B cell (primary cell): ENCODE data around the gene JARID2. TPM values are rescaled to one million over a fixed set of nuclear protein-coding genes. Genes with fewer than 3 reads are reported as not detected.

ENCODE experiments used
- ATAC-seq: fragments of 200-7000 bp; cut with Tn5 transposase; one replicate; pipeline ENCODE4 v1.10.0; 2021; ENCODE audit warnings: low read depth, mild to moderate bottlenecking, moderate number of reproducible peaks, moderate library complexity
- CTCF ChIA-PET: fragments of 350-600 bp; sonication (Branson Sonifier 250); formaldehyde crosslinking; loops from one replicate; lab custom pipeline; 2021; ENCODE audit warnings: antibody characterized with exemption, inconsistent platforms; lab: Charles Lee
- POLR2A ChIA-PET: fragments of 350-600 bp; sonication (Branson Sonifier 250); formaldehyde crosslinking; loops from one replicate; lab custom pipeline; 2021; ENCODE audit warnings: antibody characterized with exemption; lab: Charles Lee
- DNase-seq: peaks from one replicate; pipeline ENCODE4 v3.0.0; 2013
- H2AFZ ChIP-seq: 2 replicates; pipeline ENCODE4 v1.6.1; 2012; ENCODE audit warnings: mild to moderate bottlenecking, low read depth, low read length; ENCODE audit not compliant: insufficient read depth, poor library complexity, severe bottlenecking
- H3K27ac ChIP-seq, 2 donors: 1 replicate in 1 of 2; 2 replicates in 1 of 2; pipeline ENCODE4 v1.5.1; 2012 to 2013; ENCODE audit warnings: low read length in 2 of 2, mild to moderate bottlenecking in 2 of 2, moderate library complexity in 1 of 2
- H3K27me3 ChIP-seq, 4 experiments: fragments of 200-600 bp in 1 of 4; sonication (generic) in 1 of 4; replicated peaks in 1 of 4; 1 replicate in 2 of 4; 2 replicates in 2 of 4; pipeline versions ENCODE4 v1.6.1 to v1.7.0; 2013 to 2016; ENCODE audit warnings: low read length in 3 of 4, mild to moderate bottlenecking in 2 of 4, mixed read lengths in 1 of 4, moderate library complexity in 1 of 4; ENCODE audit not compliant: insufficient read depth in 4 of 4, control insufficient read depth in 3 of 4; ENCODE audit errors: control extremely low read depth in 1 of 4
- H3K36me3 ChIP-seq, 2 experiments: replicated peaks in 1 of 2; 1 replicate in 1 of 2; 2 replicates in 1 of 2; pipeline versions ENCODE4 v1.6.1 to v1.7.1; 2013; ENCODE audit warnings: low read length in 1 of 2; ENCODE audit not compliant: insufficient read depth in 2 of 2, control insufficient read depth in 1 of 2; ENCODE audit errors: control extremely low read depth in 1 of 2, extremely low read depth in 1 of 2
- H3K4me1 ChIP-seq, 2 donors: fragments of 200-600 bp in 1 of 2; sonication (generic) in 1 of 2; 1 replicate in 1 of 2; 2 replicates in 1 of 2; pipeline versions ENCODE4 v1.5.1 to v1.6.1; 2013 to 2017; ENCODE audit warnings: low read length in 2 of 2; ENCODE audit not compliant: control insufficient read depth in 2 of 2, insufficient read depth in 2 of 2
- H3K4me2 ChIP-seq: replicated peaks from 2 replicates; pipeline ENCODE3; 2012; ENCODE audit warnings: mild to moderate bottlenecking, low read depth, low read length; ENCODE audit not compliant: poor library complexity, severe bottlenecking
- H3K4me3 ChIP-seq, 5 experiments: fragments of 200-600 bp in 1 of 5; sonication (generic) in 1 of 5; 1 replicate in 3 of 5; 2 replicates in 2 of 5; pipeline versions ENCODE4 v1.5.1 to v1.7.0; 2011 to 2016; ENCODE audit warnings: low read length in 4 of 5, mild to moderate bottlenecking in 4 of 5, low read depth in 2 of 5, control low read depth in 1 of 5, moderate library complexity in 1 of 5; ENCODE audit not compliant: insufficient read depth in 1 of 5; ENCODE audit errors: control extremely low read depth in 1 of 5, extremely low read depth in 1 of 5
- H3K79me2 ChIP-seq: fragments of 200-600 bp; sonication (generic); one replicate; pipeline ENCODE4 v1.6.0; 2016; ENCODE audit warnings: low read length; ENCODE audit not compliant: control insufficient read depth, insufficient read depth
- H3K9ac ChIP-seq: fragments of 200-600 bp; sonication (generic); 2 replicates; pipeline ENCODE4 v1.6.1; 2017; ENCODE audit warnings: mild to moderate bottlenecking, low read length, moderate library complexity
- H3K9me3 ChIP-seq, 3 donors: one replicate each; pipeline versions ENCODE4 v1.6.1 to v1.7.1; 2013; ENCODE audit warnings: low read length in 2 of 3; ENCODE audit not compliant: control insufficient read depth in 2 of 3, insufficient read depth in 1 of 3; ENCODE audit errors: control extremely low read depth in 1 of 3
- H4K20me1 ChIP-seq: 2 replicates; pipeline ENCODE4 v1.6.0; 2012; ENCODE audit warnings: mild to moderate bottlenecking, low read length; ENCODE audit not compliant: insufficient read depth, control insufficient read depth, poor library complexity, severe bottlenecking
- H3K27ac Mint-ChIP-seq: one replicate; pipeline ENCODE4 v1.8.0; 2021; ENCODE audit warnings: mixed read lengths
- H3K27me3 Mint-ChIP-seq: one replicate; pipeline ENCODE4 v1.8.0; 2021; ENCODE audit warnings: mixed read lengths
- H3K4me1 Mint-ChIP-seq: one replicate; pipeline ENCODE4 v1.8.0; 2021; ENCODE audit warnings: mixed read lengths
- H3K4me3 Mint-ChIP-seq: one replicate; pipeline ENCODE4 v1.8.0; 2021; ENCODE audit warnings: mixed read lengths
- H3K9me3 Mint-ChIP-seq: one replicate; pipeline ENCODE4 v1.8.0; 2022; ENCODE audit warnings: mixed read lengths; ENCODE audit not compliant: insufficient read depth
- EZH2 ChIP-seq: IDR thresholded peaks from 2 replicates; pipeline ENCODE4 v1.6.1; 2012; ENCODE audit warnings: borderline replicate concordance, low read depth, mild to moderate bottlenecking, moderate library complexity, low read length; ENCODE audit not compliant: insufficient read depth, poor library complexity, severe bottlenecking
- WGBS: methylation state at CpG from one replicate; pipeline ENCODE4 v1.1.5; 2013; ENCODE audit warnings: missing lambda C conversion rate; ENCODE audit not compliant: insufficient coverage; 5-methylcytosine and 5-hydroxymethylcytosine counted together
- intact Hi-C: fragments of 100-400 bp; cut with micrococcal nuclease; formaldehyde crosslinking; loops from one replicate; pipeline ENCODE4 v1.10.0; 2022
- polyA plus RNA-seq: library from polyadenylated mRNA; depleted of rRNA; stranded (reverse); fragments of >200 nt; gene quantifications from 2 replicates; pipeline ENCODE4 v1.2.3, GENCODE V29; 2012
- total RNA-seq, 2 donors: library from RNA; stranded (reverse); fragments of 120-200 nt in 1 of 2; gene quantifications; 1 replicate in 1 of 2; 2 replicates in 1 of 2; pipeline versions ENCODE4 v1.2.3 to v1.2.4, GENCODE V29; 2013 to 2022
- TF ChIP-seq, protein P1 (sequence below): fragments of 200-600 bp; IDR thresholded peaks from one replicate; pipeline ENCODE4 v1.8.0; 2022; ENCODE audit warnings: antibody characterized with exemption, mild to moderate bottlenecking

The JARID2 gene
- total and polyA plus RNA-seq, 2 donors (not counting 1 experiment from before 2014, with no cell fraction given) = 11.0 to 58.1 TPM

DNA sequence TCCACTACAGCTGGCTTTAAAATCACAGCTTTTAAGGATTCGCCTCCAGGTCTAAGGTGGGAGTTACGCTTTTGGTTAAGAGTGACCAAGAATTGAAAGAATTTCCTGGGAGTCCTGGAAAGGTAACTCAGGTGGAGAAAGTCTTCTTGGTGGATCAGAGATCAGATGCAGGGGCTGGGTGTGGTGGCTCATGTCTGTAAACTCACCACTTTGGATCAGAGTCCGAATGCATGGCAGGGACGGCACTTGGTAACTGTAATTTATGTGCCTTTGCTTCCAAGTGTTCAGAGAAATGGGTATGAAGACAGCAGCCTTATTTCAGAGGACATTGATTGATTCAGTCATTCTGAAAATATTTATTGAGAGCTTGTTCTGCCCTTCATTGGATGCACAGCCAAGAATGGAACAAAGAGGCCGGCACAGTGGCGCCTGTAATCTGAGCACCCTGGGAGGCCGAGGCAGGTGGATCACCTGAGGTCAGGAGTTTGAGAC, 18.0 kb upstream of the JARID2 start:
- H3K4me2 ChIP-seq = no peak overlapping the region
- H3K4me1 ChIP-seq = peaks cover 4 to 11% of the 10 kb centered on the region in 2 donors
- H3K4me3 Mint-ChIP-seq = no peak overlapping the region
- H3K79me2 ChIP-seq = no peaks in the 10 kb centered on the region
- CTCF ChIA-PET = no interaction called here
- POLR2A ChIA-PET = no interaction called here
- no peaks in the 10 kb centered on the region for H3K27me3 ChIP-seq
- H3K9me3 Mint-ChIP-seq = no peaks in the 10 kb centered on the region
- H3K27ac ChIP-seq = no peak overlapping the region
- intact Hi-C loops = no loop called here
- H3K36me3 ChIP-seq = no peaks in the 10 kb centered on the region
- whole genome bisulfite sequencing = 97% methylated on average over 5 of the region's 7 CpGs
- ATAC-seq = no peak
- no peak overlapping the region for H3K9ac ChIP-seq
- DNase-seq = no peak
- no peak overlapping the region for H2AFZ ChIP-seq
- peaks cover 6% of the 10 kb centered on the region for H3K4me1 Mint-ChIP-seq
- no peaks in the 10 kb centered on the region for H4K20me1 ChIP-seq
- H3K4me3 ChIP-seq = no peak overlapping the region
- TF ChIP-seq, protein P1, sequence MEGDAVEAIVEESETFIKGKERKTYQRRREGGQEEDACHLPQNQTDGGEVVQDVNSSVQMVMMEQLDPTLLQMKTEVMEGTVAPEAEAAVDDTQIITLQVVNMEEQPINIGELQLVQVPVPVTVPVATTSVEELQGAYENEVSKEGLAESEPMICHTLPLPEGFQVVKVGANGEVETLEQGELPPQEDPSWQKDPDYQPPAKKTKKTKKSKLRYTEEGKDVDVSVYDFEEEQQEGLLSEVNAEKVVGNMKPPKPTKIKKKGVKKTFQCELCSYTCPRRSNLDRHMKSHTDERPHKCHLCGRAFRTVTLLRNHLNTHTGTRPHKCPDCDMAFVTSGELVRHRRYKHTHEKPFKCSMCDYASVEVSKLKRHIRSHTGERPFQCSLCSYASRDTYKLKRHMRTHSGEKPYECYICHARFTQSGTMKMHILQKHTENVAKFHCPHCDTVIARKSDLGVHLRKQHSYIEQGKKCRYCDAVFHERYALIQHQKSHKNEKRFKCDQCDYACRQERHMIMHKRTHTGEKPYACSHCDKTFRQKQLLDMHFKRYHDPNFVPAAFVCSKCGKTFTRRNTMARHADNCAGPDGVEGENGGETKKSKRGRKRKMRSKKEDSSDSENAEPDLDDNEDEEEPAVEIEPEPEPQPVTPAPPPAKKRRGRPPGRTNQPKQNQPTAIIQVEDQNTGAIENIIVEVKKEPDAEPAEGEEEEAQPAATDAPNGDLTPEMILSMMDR = no peak
- H3K27ac Mint-ChIP-seq = no peak overlapping the region
- H3K27me3 Mint-ChIP-seq = no peaks in the 10 kb centered on the region
- H3K9me3 ChIP-seq = no peaks in the 10 kb centered on the region

DNA sequence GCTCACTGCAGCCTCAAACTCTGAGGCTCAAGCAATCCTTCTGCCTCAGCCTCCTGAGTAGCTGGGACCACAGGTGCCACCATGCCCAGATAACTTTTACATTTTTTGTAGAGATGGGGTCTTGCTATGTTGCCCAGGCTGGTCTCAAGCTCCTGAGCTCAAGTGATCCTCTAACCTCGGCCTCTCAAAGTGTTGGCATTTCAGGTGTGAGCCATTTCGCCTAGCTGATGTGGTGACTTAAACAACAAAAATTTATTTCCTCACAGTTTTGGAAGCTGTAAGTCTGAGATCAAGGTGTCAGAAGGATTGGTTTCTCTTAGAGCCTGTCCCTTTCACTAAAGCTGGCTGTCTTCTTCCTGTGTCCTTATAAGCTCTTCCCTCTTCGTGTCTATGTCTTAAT, 15.0 kb upstream of the JARID2 start:
- H3K27ac ChIP-seq = no peak overlapping the region
- no peak overlapping the region for H2AFZ ChIP-seq
- no peaks in the 10 kb centered on the region for H3K9me3 ChIP-seq
- H3K79me2 ChIP-seq = no peaks in the 10 kb centered on the region
- peaks cover 17% of the 10 kb centered on the region for H3K4me1 Mint-ChIP-seq
- H3K27me3 ChIP-seq = no peaks in the 10 kb centered on the region
- no CpG with 5 or more reads among the region's 3 CpGs for WGBS
- ATAC-seq = no peak
- H3K4me3 Mint-ChIP-seq = no peak overlapping the region
- H3K4me1 ChIP-seq = peaks cover 19 to 24% of the 10 kb centered on the region in 2 donors
- no peak for DNase-seq
- H3K27me3 Mint-ChIP-seq = no peaks in the 10 kb centered on the region
- no peaks in the 10 kb centered on the region for H3K36me3 ChIP-seq
- intact Hi-C loops = no loop called here
- H4K20me1 ChIP-seq = no peaks in the 10 kb centered on the region
- no peak overlapping the region for H3K4me3 ChIP-seq
- no peak for TF ChIP-seq EZH2
- TF ChIP-seq, protein P1 = no peak
- H3K9ac ChIP-seq = no peak overlapping the region
- H3K4me2 ChIP-seq = no peak overlapping the region
- POLR2A ChIA-PET = no interaction called here
- no peaks in the 10 kb centered on the region for H3K9me3 Mint-ChIP-seq
- CTCF ChIA-PET = interaction anchor here (0.7 kb wide), 1 partner anchor 88 kb away, joined by 4 read pairs; no protein-coding TSS in a partner anchor
- H3K27ac Mint-ChIP-seq = no peak overlapping the region
